ENCODE data around the gene NKD1.

The NKD1 gene

DNA sequence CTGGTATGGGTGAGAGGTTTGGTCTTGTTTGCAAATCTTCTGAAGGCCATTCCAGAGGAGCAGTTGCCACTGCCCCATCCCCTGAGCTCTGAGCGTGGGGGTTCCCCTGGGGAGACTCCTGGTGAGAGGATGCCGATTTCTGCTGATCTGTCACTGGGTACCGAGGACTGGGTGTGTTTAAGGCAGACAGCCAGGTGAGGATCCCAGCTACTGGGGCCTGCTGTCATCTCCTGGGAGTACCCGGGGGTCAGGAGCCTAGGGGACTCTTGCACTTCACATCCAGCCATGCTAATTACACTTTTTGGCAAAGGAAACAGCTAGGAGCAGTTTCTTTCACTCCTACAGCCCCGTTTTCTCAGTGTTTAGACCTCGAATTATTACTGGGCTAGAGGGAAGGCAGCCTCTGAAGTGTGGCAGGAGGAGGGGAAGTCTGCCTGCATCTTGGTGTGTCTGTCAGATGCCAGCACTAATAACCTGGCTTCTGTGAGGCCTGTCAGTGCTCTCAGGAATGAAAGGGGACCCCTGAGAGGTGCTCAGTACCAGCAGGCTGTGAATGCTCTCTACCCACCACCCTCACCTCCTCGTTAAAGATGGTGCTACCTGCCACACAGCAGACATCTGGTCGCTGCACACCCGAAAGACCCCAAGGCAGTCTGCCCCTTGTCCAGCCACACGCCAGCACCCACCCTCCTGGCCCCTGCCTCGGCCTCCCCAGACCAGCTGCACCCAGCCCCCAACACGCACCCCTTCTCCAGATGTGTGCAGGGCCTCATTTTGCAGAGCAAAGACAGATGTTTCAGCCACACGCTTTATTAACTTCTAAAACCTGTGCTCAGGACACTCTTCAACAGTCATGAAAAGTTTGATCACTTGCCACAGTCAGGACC is 89.8 kb downstream of the NKD1 start:
- Histone ChIP-seq H3K36me3 (replicated peaks; ENCODE audit: low read depth, low read length) (no peaks in the 10 kb centered on the region), H3K27me3 (ENCODE audit: low read depth, low read length) (no peaks in the 10 kb centered on the region), H3K9me3 (ENCODE audit: insufficient read depth, low read length) (no peaks in the 10 kb centered on the region), H3K4me3 (ENCODE audit: low read length) (no peak overlapping the region), H2AFZ (ENCODE audit: low read depth, low read length) (no peak overlapping the region), H3K27ac (ENCODE audit: low read length) (no peak overlapping the region), H3K4me2 (ENCODE audit: low read length) (no peak overlapping the region), H4K20me1 (ENCODE audit: insufficient read depth, low read length) (no peaks in the 10 kb centered on the region), H3K4me1 (ENCODE audit: low read length) (no peaks in the 10 kb centered on the region), H3K9ac (ENCODE audit: low read length) (no peak overlapping the region), H3K79me2 (ENCODE audit: low read length) (no peaks in the 10 kb centered on the region)
- TF ChIP-seq, protein P1, sequence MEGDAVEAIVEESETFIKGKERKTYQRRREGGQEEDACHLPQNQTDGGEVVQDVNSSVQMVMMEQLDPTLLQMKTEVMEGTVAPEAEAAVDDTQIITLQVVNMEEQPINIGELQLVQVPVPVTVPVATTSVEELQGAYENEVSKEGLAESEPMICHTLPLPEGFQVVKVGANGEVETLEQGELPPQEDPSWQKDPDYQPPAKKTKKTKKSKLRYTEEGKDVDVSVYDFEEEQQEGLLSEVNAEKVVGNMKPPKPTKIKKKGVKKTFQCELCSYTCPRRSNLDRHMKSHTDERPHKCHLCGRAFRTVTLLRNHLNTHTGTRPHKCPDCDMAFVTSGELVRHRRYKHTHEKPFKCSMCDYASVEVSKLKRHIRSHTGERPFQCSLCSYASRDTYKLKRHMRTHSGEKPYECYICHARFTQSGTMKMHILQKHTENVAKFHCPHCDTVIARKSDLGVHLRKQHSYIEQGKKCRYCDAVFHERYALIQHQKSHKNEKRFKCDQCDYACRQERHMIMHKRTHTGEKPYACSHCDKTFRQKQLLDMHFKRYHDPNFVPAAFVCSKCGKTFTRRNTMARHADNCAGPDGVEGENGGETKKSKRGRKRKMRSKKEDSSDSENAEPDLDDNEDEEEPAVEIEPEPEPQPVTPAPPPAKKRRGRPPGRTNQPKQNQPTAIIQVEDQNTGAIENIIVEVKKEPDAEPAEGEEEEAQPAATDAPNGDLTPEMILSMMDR (IDR thresholded peaks at IDR 0.05; ENCODE audit: low read depth, low read length), result no peak
- TF ChIP-seq EZH2phosphoT487 (IDR thresholded peaks at IDR 0.05; ENCODE audit: low read depth), result no peak

DNA sequence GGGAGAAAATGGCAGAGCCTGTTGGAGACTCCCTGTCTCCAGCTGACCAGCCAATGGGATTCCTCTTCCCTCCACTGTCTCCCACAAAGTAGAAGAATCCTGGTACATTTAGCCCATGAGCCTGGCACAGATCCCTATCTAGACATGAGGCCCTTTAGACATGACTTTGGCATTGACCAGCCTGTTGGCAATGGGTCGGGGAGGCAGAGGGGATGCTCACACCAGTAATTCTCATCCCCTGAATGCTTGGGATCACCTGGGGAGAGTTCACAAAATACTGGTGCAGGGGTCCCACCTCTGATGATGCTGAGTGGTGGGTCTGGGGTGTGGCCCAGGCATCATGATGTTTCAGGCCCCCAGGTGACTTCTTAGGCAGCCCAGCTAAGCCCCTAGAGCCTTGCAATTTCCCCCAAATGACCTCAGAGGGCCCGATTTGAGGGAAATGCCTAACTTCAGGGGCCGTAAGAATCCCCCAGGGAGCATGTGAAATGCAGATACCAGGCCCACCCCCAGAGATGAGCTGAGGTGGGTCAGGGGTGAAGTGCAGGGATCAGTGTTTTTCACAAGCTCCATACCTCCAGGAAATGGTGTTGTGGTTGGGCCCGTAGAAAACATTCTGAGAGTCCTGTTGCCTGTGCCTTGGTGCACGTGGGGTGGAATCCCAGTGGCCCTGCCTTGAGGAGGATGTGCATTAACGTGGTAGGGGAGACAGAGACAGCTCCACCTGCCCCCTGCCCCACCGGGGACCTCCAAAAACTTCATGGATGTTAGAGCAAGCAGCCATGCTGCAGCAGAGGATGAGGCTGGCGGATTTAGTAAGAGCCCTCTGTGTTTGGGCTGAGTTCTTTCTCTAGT is 90.8 kb downstream of the NKD1 start:
- H2AFZ ChIP-seq (ENCODE audit: low read depth, low read length), result no peak overlapping the region
- no peaks in the 10 kb centered on the region for H3K9me3 ChIP-seq (ENCODE audit: insufficient read depth, low read length)
- TF ChIP-seq, protein P1 (IDR thresholded peaks at IDR 0.05; ENCODE audit: low read depth, low read length), result no peak
- no peak for TF ChIP-seq EZH2phosphoT487 (IDR thresholded peaks at IDR 0.05; ENCODE audit: low read depth)
- no peaks in the 10 kb centered on the region for H3K36me3 ChIP-seq (replicated peaks; ENCODE audit: low read depth, low read length)
- H4K20me1 ChIP-seq (ENCODE audit: insufficient read depth, low read length), result no peaks in the 10 kb centered on the region
- no peaks in the 10 kb centered on the region for H3K27me3 ChIP-seq (ENCODE audit: low read depth, low read length)
- no peak overlapping the region for H3K4me2 ChIP-seq (ENCODE audit: low read length)
- H3K27ac ChIP-seq (ENCODE audit: low read length), result no peak overlapping the region
- no peak overlapping the region for H3K4me3 ChIP-seq (ENCODE audit: low read length)
- no peaks in the 10 kb centered on the region for H3K4me1 ChIP-seq (ENCODE audit: low read length)
- no peak overlapping the region for H3K9ac ChIP-seq (ENCODE audit: low read length)
- H3K79me2 ChIP-seq (ENCODE audit: low read length), result no peaks in the 10 kb centered on the region

DNA sequence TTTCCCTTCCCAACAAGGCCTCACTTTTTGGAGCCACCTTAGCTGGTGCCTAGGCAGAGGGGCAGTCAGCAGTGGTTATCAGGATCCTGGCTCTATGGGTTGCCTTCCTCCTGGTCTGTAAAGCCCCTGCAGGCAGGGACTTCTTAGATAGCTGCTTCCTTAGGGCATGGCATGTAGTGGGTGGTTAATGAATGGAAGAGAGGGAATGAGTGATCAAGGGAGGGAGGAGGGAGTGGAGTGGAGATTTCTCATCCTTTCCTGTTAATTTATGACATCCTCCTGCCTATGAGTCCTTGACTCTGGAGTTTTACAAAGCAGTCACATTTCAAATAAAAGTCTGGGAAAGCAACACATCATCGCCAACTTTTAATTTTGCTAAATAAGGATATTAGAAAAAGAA is 92.2 kb downstream of the NKD1 start:
- Histone ChIP-seq H3K4me3 (ENCODE audit: low read length) (no peak overlapping the region), H2AFZ (ENCODE audit: low read depth, low read length) (no peak overlapping the region), H3K9ac (ENCODE audit: low read length) (no peak overlapping the region), H3K27ac (ENCODE audit: low read length) (no peak overlapping the region), H4K20me1 (ENCODE audit: insufficient read depth, low read length) (no peaks in the 10 kb centered on the region), H3K9me3 (ENCODE audit: insufficient read depth, low read length) (no peaks in the 10 kb centered on the region), H3K36me3 (replicated peaks; ENCODE audit: low read depth, low read length) (no peaks in the 10 kb centered on the region), H3K4me1 (ENCODE audit: low read length) (no peaks in the 10 kb centered on the region), H3K79me2 (ENCODE audit: low read length) (no peaks in the 10 kb centered on the region), H3K27me3 (ENCODE audit: low read depth, low read length) (no peaks in the 10 kb centered on the region), H3K4me2 (ENCODE audit: low read length) (no peak overlapping the region)
- TF ChIP-seq, protein P1 (IDR thresholded peaks at IDR 0.05; ENCODE audit: low read depth, low read length), result no peak
- no peak for TF ChIP-seq EZH2phosphoT487 (IDR thresholded peaks at IDR 0.05; ENCODE audit: low read depth)
